ENCODE measurements around the gene STIL.
A peak's percentile ranks its signal among the peaks of the same experiment; 100 is the strongest.

STIL gene

GRCh38 chr1:47334765-47335435 lies 21.0 kb upstream of the STIL start:
- H2AFZ ChIP-seq (ENCODE audit: low read length): no peak overlapping the region
- no peaks in the 10 kb centered on the region for H3K9me2 ChIP-seq (ENCODE audit: low read depth, low read length)
- no peak for TF ChIP-seq CTCF (IDR thresholded peaks at IDR 0.05; ENCODE audit: low read length)
- no peak for TF ChIP-seq EZH2 (IDR thresholded peaks at IDR 0.05; ENCODE audit: borderline replicate concordance, low read length)
- H3K27ac ChIP-seq (ENCODE audit: low read depth, low read length, poor library complexity, severe bottlenecking): peak overlapping the region; percentile 87
- H3K9me3 ChIP-seq (ENCODE audit: low read length): no peaks in the 10 kb centered on the region
- peaks cover 4% of the 10 kb centered on the region; the same call in 1 of the 2 replicates for H3K36me3 ChIP-seq (ENCODE audit: insufficient read depth, low read length)
- H3K4me1 ChIP-seq (ENCODE audit: insufficient read depth, low read length, severe bottlenecking): peaks cover 29% of the 10 kb centered on the region
- H3K79me2 ChIP-seq (ENCODE audit: insufficient read depth, low read length): peaks cover 48% of the 10 kb centered on the region
- H3K27me3 ChIP-seq (ENCODE audit: insufficient read depth, low read length): no peaks in the 10 kb centered on the region
- H3K4me2 ChIP-seq (ENCODE audit: low read length): peak overlapping the region; percentile 96
- peak overlapping the region; percentile 87 for H3K9ac ChIP-seq (ENCODE audit: low read length)
- peak overlapping the region; percentile 76 for H3K4me3 ChIP-seq (ENCODE audit: low read depth, low read length, poor library complexity, severe bottlenecking)
- H4K20me1 ChIP-seq (ENCODE audit: insufficient read depth, low read length): no peaks in the 10 kb centered on the region
- H3F3A ChIP-seq (ENCODE audit: insufficient read depth, low read length): no peaks in the 10 kb centered on the region

- H2AFZ ChIP-seq (ENCODE audit: low read length): no peak overlapping the region
- peak overlapping the region; percentile 96 for H3K4me2 ChIP-seq (ENCODE audit: low read length)
- peak; percentile 41 for TF ChIP-seq CTCF (IDR thresholded peaks at IDR 0.05; ENCODE audit: low read length)
- no peak for TF ChIP-seq EZH2 (IDR thresholded peaks at IDR 0.05; ENCODE audit: borderline replicate concordance, low read length)
- H4K20me1 ChIP-seq (ENCODE audit: insufficient read depth, low read length): no peaks in the 10 kb centered on the region
- peaks cover 43% of the 10 kb centered on the region for H3K79me2 ChIP-seq (ENCODE audit: insufficient read depth, low read length)
- H3F3A ChIP-seq (ENCODE audit: insufficient read depth, low read length): no peaks in the 10 kb centered on the region
- H3K36me3 ChIP-seq (ENCODE audit: insufficient read depth, low read length): peaks cover 2% of the 10 kb centered on the region; the same call in 1 of the 2 replicates
- peak overlapping the region; percentile 87 for H3K27ac ChIP-seq (ENCODE audit: low read depth, low read length, poor library complexity, severe bottlenecking)
- peak overlapping the region; percentile 76 for H3K4me3 ChIP-seq (ENCODE audit: low read depth, low read length, poor library complexity, severe bottlenecking)
- H3K9me3 ChIP-seq (ENCODE audit: low read length): no peaks in the 10 kb centered on the region
- H3K9me2 ChIP-seq (ENCODE audit: low read depth, low read length): no peaks in the 10 kb centered on the region
- peaks cover 29% of the 10 kb centered on the region for H3K4me1 ChIP-seq (ENCODE audit: insufficient read depth, low read length, severe bottlenecking)
- no peaks in the 10 kb centered on the region for H3K27me3 ChIP-seq (ENCODE audit: insufficient read depth, low read length)
- H3K9ac ChIP-seq (ENCODE audit: low read length): peak overlapping the region; percentile 87
Observed at GRCh38 chr1:47333922-47334764, 20.2 kb upstream of the STIL start.

GRCh38 chr1:47333578-47333921 lies 19.6 kb upstream of the STIL start, which contains the start of gene CMPK1:
Gene CMPK1 (plus strand): TSS chr1:47333790. CDS start chr1:47333946, 156 bp downstream.
- peaks cover 37% of the 10 kb centered on the region for H3K79me2 ChIP-seq (ENCODE audit: insufficient read depth, low read length)
- peak within 1 kb of the TSS; percentile 96 for H3K4me2 ChIP-seq (ENCODE audit: low read length)
- H3K9me2 ChIP-seq (ENCODE audit: low read depth, low read length): no peaks in the 10 kb centered on the region
- H3K9ac ChIP-seq (ENCODE audit: low read length): peak within 1 kb of the TSS; percentile 87
- no peaks in the 10 kb centered on the region for H3F3A ChIP-seq (ENCODE audit: insufficient read depth, low read length)
- peak within 1 kb of the TSS; percentile 87 for H3K27ac ChIP-seq (ENCODE audit: low read depth, low read length, poor library complexity, severe bottlenecking)
- H3K27me3 ChIP-seq (ENCODE audit: insufficient read depth, low read length): no peaks in the 10 kb centered on the region
- H2AFZ ChIP-seq (ENCODE audit: low read length): peak within 1 kb of the TSS; percentile 70; the same call in 1 of the 2 replicates
- no peaks in the 10 kb centered on the region for H3K9me3 ChIP-seq (ENCODE audit: low read length)
- no peak for TF ChIP-seq EZH2 (IDR thresholded peaks at IDR 0.05; ENCODE audit: borderline replicate concordance, low read length)
- peak; percentile 33; the same call in 1 of the 2 replicates for TF ChIP-seq CTCF (IDR thresholded peaks at IDR 0.05; ENCODE audit: low read length)
- peak within 1 kb of the TSS; percentile 76 for H3K4me3 ChIP-seq (ENCODE audit: low read depth, low read length, poor library complexity, severe bottlenecking)
- H3K36me3 ChIP-seq (ENCODE audit: insufficient read depth, low read length): no peaks in the 10 kb centered on the region; the same call in 1 of the 2 replicates
- H4K20me1 ChIP-seq (ENCODE audit: insufficient read depth, low read length): no peaks in the 10 kb centered on the region
- H3K4me1 ChIP-seq (ENCODE audit: insufficient read depth, low read length, severe bottlenecking): peaks cover 29% of the 10 kb centered on the region

Data from OCI-LY1 (cell line).